HepG2 (cell line): Measurements from ENCODE around the gene ZNF384. TPM values are rescaled to one million over a fixed set of nuclear protein-coding genes. Genes with fewer than 3 reads are reported as not detected.

ENCODE experiments used
- ATAC-seq: fragments of 200-7000 bp; cut with Tn5 transposase; 3 replicates; pipeline ENCODE4 v1.9.1; 2020; ENCODE audit warnings: mild to moderate bottlenecking, moderate library complexity
- BruUV-seq: library from RNA; stranded (reverse); fragments of 400-500 nt; replicated peaks from 2 replicates; lab custom pipeline; 2021; lab: Mats Ljungman, UMichigan
- CTCF ChIA-PET: fragments of 300-600 bp; formaldehyde crosslinking; extraction: SDS; loops from one replicate; lab custom pipeline; 2021; ENCODE audit warnings: low total read pairs, inconsistent platforms, low intra/inter-chr PET ratio; lab: Yijun Ruan, JAX
- POLR2A ChIA-PET: fragments of 350-600 bp; sonication (Branson Sonifier 250); formaldehyde crosslinking; loops from one replicate; lab custom pipeline; 2020; ENCODE audit warnings: antibody characterized with exemption, inconsistent platforms; lab: Yijun Ruan, JAX
- DNase-seq: peaks from one replicate; pipeline ENCODE4 v3.0.0-alpha.2; 2015; ENCODE audit warnings: low spot score
- FAIRE-seq: peaks from 3 replicates; lab custom pipeline; 2011; peaks lifted over from hg19 to GRCh38; lab: Jason Lieb, UNC
- H2AFZ ChIP-seq: one replicate; pipeline ENCODE4 v1.6.1; 2011; ENCODE audit warnings: low read length, inconsistent platforms
- H3K27ac ChIP-seq: fragments of 300-600 bp; 3 replicates; pipeline ENCODE4 v1.8.0; 2011; ENCODE audit warnings: mixed run types, mild to moderate bottlenecking, mixed read lengths, low read length, inconsistent platforms; ENCODE audit not compliant: insufficient read depth; ENCODE audit errors: extremely low read length
- H3K27me3 ChIP-seq, 2 experiments: fragments of 200-600 bp in 1 of 2; 2 replicates in 1 of 2; 3 replicates in 1 of 2; pipeline versions ENCODE4 v1.6.0 to v1.8.0; 2011; ENCODE audit warnings: low read length in 2 of 2, mild to moderate bottlenecking in 2 of 2, moderate library complexity in 2 of 2, inconsistent platforms in 1 of 2; ENCODE audit not compliant: insufficient read depth in 2 of 2, control insufficient read depth in 1 of 2
- H3K36me3 ChIP-seq, 2 experiments: fragments of 200-600 bp in 1 of 2; replicated peaks in 1 of 2; 2 replicates in 1 of 2; 3 replicates in 1 of 2; pipeline versions ENCODE4 v1.5.1 to v1.8.0; 2011; ENCODE audit warnings: low read length in 2 of 2, inconsistent platforms in 1 of 2; ENCODE audit not compliant: insufficient read depth in 2 of 2, control insufficient read depth in 1 of 2
- H3K4me1 ChIP-seq: 2 replicates; pipeline ENCODE4 v1.5.1; 2012; ENCODE audit warnings: low read length, inconsistent platforms; ENCODE audit not compliant: insufficient read depth
- H3K4me2 ChIP-seq: 2 replicates; pipeline ENCODE4 v1.6.0; 2011; ENCODE audit warnings: low read depth, low read length, inconsistent platforms
- H3K4me3 ChIP-seq, 3 experiments: fragments of 200-600 bp in 1 of 3; sonication (generic), shearing (Covaris generic) in 1 of 3; replicated peaks in 1 of 3; 2 replicates each; pipeline ENCODE4 v1.5.1; 2011 to 2016; ENCODE audit warnings: low read length in 3 of 3, inconsistent platforms in 2 of 3, low read depth in 2 of 3, mild to moderate bottlenecking in 2 of 3, control low read depth in 1 of 3, mixed read lengths in 1 of 3; ENCODE audit not compliant: insufficient read depth in 1 of 3
- H3K79me2 ChIP-seq: one replicate; pipeline ENCODE4 v1.6.1; 2011; ENCODE audit warnings: low read length, inconsistent platforms; ENCODE audit not compliant: insufficient read depth
- H3K9ac ChIP-seq: 2 replicates; pipeline ENCODE4 v1.6.0; 2011; ENCODE audit warnings: mild to moderate bottlenecking, low read depth, low read length, inconsistent platforms; ENCODE audit not compliant: insufficient read depth
- H3K9me3 ChIP-seq: 2 replicates; pipeline ENCODE4 v1.5.1; 2012; ENCODE audit warnings: mild to moderate bottlenecking, low read length
- H4K20me1 ChIP-seq: 2 replicates; pipeline ENCODE4 v1.6.0; 2011; ENCODE audit warnings: inconsistent platforms, mild to moderate bottlenecking, low read length, moderate library complexity; ENCODE audit not compliant: insufficient read depth
- GMEB1 ChIP-seq: sonication (generic); formaldehyde crosslinking; IDR thresholded peaks from 2 replicates; pipeline ENCODE4 v1.5.1; 2020; ENCODE audit warnings: missing genetic modification reagents, mild to moderate bottlenecking, borderline replicate concordance
- HNRNPLL ChIP-seq: fragments of 200-400 bp; formaldehyde crosslinking; IDR thresholded peaks from 2 replicates; pipeline ENCODE4 v1.6.1; 2017; ENCODE audit warnings: mild to moderate bottlenecking, low read depth, low read length; ENCODE audit not compliant: poor library complexity, severe bottlenecking
- KAT8 ChIP-seq: IDR thresholded peaks from 2 replicates; pipeline ENCODE4 v1.6.1; 2016; ENCODE audit warnings: missing genetic modification reagents, missing compliant biosample characterization
- MAFF ChIP-seq: IDR thresholded peaks from 2 replicates; pipeline ENCODE4 v1.6.1; 2011; ENCODE audit warnings: low read depth, low read length, improper control_type of control experiment
- MLXIP ChIP-seq: sonication (generic); formaldehyde crosslinking; IDR thresholded peaks from 2 replicates; pipeline ENCODE4 v1.9.0; 2021; ENCODE audit warnings: missing genetic modification reagents, borderline replicate concordance
- RFX5 ChIP-seq: IDR thresholded peaks from 2 replicates; pipeline ENCODE4 v1.6.1; 2011; ENCODE audit warnings: low read depth, low read length, improper control_type of control experiment
- SKI ChIP-seq: fragments of 450-650 bp; IDR thresholded peaks from one replicate; pipeline ENCODE4 v1.6.1; 2018; ENCODE audit warnings: mild to moderate bottlenecking; ENCODE audit not compliant: partially characterized antibody
- SPEN ChIP-seq: sonication (generic); formaldehyde crosslinking; IDR thresholded peaks from 2 replicates; pipeline ENCODE4 v1.5.1; 2020; ENCODE audit warnings: low read depth, mild to moderate bottlenecking, missing genetic modification reagents
- SRSF9 ChIP-seq: fragments of 200-400 bp; formaldehyde crosslinking; IDR thresholded peaks from 2 replicates; pipeline ENCODE4 v1.6.1; 2018; ENCODE audit warnings: borderline replicate concordance, mild to moderate bottlenecking, low read depth, low read length; ENCODE audit not compliant: insufficient read depth, poor library complexity, severe bottlenecking
- ZNF350 ChIP-seq: sonication (generic); formaldehyde crosslinking; IDR thresholded peaks from 2 replicates; pipeline ENCODE4 v1.4.0; 2020; ENCODE audit warnings: mild to moderate bottlenecking, low read depth, missing genetic modification reagents, borderline replicate concordance
- ZNF431 ChIP-seq: sonication (generic); formaldehyde crosslinking; IDR thresholded peaks from 2 replicates; pipeline ENCODE4 v1.9.0; 2022; ENCODE audit warnings: missing genetic modification reagents, low read depth, mild to moderate bottlenecking, borderline replicate concordance
- WGBS: methylation state at CpG from one replicate; pipeline ENCODE4 v1.1.6; 2017; ENCODE audit warnings: low lambda C conversion rate; 5-methylcytosine and 5-hydroxymethylcytosine counted together
- in situ Hi-C: cut with HindIII; loops from 2 replicates; pipeline ENCODE4 v1.10.0; 2017; ENCODE audit warnings: low pct_unique_long_range_greater_than_20kb; ENCODE audit not compliant: extremely low pct_ligation_motif_present
- intact Hi-C: fragments of 100-400 bp; cut with micrococcal nuclease; formaldehyde crosslinking; loops from one replicate; pipeline ENCODE4 v1.10.0; 2022; ENCODE audit not compliant: unreplicated experiment
- polyA plus RNA-seq, 8 experiments: library from polyadenylated mRNA; depleted of rRNA in 3 of 8; stranded (reverse) in 7 of 8; unstranded in 1 of 8; fragments of >200 nt; fragmentation: Illumina TruSeq in 4 of 8; extraction: Trizol in 4 of 8; gene quantifications; 2 replicates each; pipeline versions ENCODE4 v1.2.1 to v1.2.3, GENCODE V29; 2011 to 2016; ENCODE audit warnings: low read depth in 4 of 8, missing spikeins in 1 of 8, mixed read lengths in 1 of 8; ENCODE audit not compliant: insufficient read depth in 1 of 8
- total RNA-seq, 5 experiments: library from RNA; depleted of rRNA; stranded (reverse); fragments of >200 nt; fragmentation: Illumina TruSeq; extraction: Trizol; gene quantifications; 2 replicates each; pipeline ENCODE4 v1.2.3, GENCODE V29; 2016; ENCODE audit warnings: low read depth in 1 of 5

The ZNF384 gene
- total and polyA plus RNA-seq, 2 of the 13 experiments (the other 11 are each of a cell fraction or from before 2014, with no cell fraction given) = 23.6 to 55.3 TPM

- POLR2A ChIA-PET = interaction anchor here (3.4 kb wide), 1 partner anchor 26 kb away, joined by 19 read pairs; the partner anchor contains the start of gene ZNF384
- peak; percentile 99 for ATAC-seq
- intact Hi-C loops (loop anchor here (1.0 to 2.0 kb wide), 2 partner anchors 26 to 46 kb away; partner anchors contain the start of gene ZNF384), in situ Hi-C loops (loop anchor here (5.0 kb wide), 1 partner anchor 34 kb away; no protein-coding TSS in a partner anchor)
- H3K4me2 ChIP-seq = peak within 1 kb of the TSS; percentile 79
- H3K4me1 ChIP-seq = peaks cover 18% of the 10 kb centered on the region
- 2% methylated on average over 24 of the region's 37 CpGs for WGBS
- no peaks in the 10 kb centered on the region for H4K20me1 ChIP-seq
- H3K4me3 ChIP-seq = peak within 1 kb of the TSS; percentile 77 to 92 (median 87)
- peak within 1 kb of the TSS; percentile 72 for H3K27ac ChIP-seq
- H3K9me3 ChIP-seq = no peaks in the 10 kb centered on the region
- H3K27me3 ChIP-seq = no peaks in the 10 kb centered on the region; a peak in 1 of 5 replicates
- H3K9ac ChIP-seq = peak within 1 kb of the TSS; percentile 81
- FAIRE-seq = peak; percentile 90
- H3K79me2 ChIP-seq = peaks cover 7% of the 10 kb centered on the region
- H2AFZ ChIP-seq = peak within 1 kb of the TSS; percentile 99
- peak; percentile 99 for DNase-seq
- CTCF ChIA-PET = no interaction called here
- no TSS peak for BruUV-seq
- peaks cover 1 to 14% of the 10 kb centered on the region in 2 experiments; a peak in 4 of 5 replicates for H3K36me3 ChIP-seq
- peak; percentile 74; the same call in 1 of the 2 replicates for TF ChIP-seq RFX5
- TF ChIP-seq SKI = no peak
- no peak; the same call in 1 of the 2 replicates for TF ChIP-seq SPEN
- no peak for TF ChIP-seq ZNF431 (CRISPR knock-in tag)
- TF ChIP-seq HNRNPLL = no peak
- TF ChIP-seq KAT8 (CRISPR knock-in tag) = peak; percentile 98
- no peak for TF ChIP-seq SRSF9
- no peak for TF ChIP-seq MLXIP
- TF ChIP-seq ZNF350 (CRISPR knock-in tag) = peak; percentile 94; the same call in 1 of the 2 replicates
- TF ChIP-seq MAFF = 0 out of 2 replicates have a peak, but pooled peaks have one; percentile 24
- TF ChIP-seq GMEB1 (CRISPR knock-in tag) = peak; percentile 94
These were observed 26.1 kb downstream of the ZNF384 start, which contains the start of gene ING4 for GRCh38 chr12:6662906-6663742. Gene ING4 (minus strand): TSS chr12:6663119. CDS start chr12:6663101, 18 bp downstream.
